H1 (cell line): Measurements from ENCODE around the gene DDHD1. TPM values are rescaled to one million over a fixed set of nuclear protein-coding genes. Genes with fewer than 3 reads are reported as not detected.

ENCODE experiments used
- CTCF ChIA-PET: fragments of 300-600 bp; sonication (Branson Sonifier 250); formaldehyde crosslinking; loops from one replicate; lab custom pipeline; 2021; ENCODE audit not compliant: partially characterized antibody; lab: Charles Lee
- POLR2A ChIA-PET: fragments of 300-600 bp; sonication (Branson Sonifier 250); formaldehyde crosslinking; loops from one replicate; lab custom pipeline; 2021; ENCODE audit warnings: inconsistent platforms; ENCODE audit not compliant: partially characterized antibody; lab: Charles Lee
- DNase-seq, 2 experiments: peaks; one replicate each; pipeline versions ENCODE4 v3.0.0 to v3.0.0-alpha.2; 2010 to 2022; ENCODE audit warnings: low spot score in 2 of 2, low read depth in 1 of 2, mixed read lengths in 1 of 2
- FAIRE-seq: peaks from 2 replicates; lab custom pipeline; 2011; peaks lifted over from hg19 to GRCh38; lab: Jason Lieb, UNC
- H2AFZ ChIP-seq: 2 replicates; pipeline ENCODE4 v1.8.1; 2012; ENCODE audit warnings: low read length, inconsistent platforms
- H2AK5ac ChIP-seq: 2 replicates; pipeline ENCODE4 v1.6.1; 2013; ENCODE audit warnings: low read depth, low read length
- H2BK120ac ChIP-seq: replicated peaks from 2 replicates; pipeline ENCODE3; 2013; ENCODE audit warnings: low read depth, low read length, inconsistent platforms
- H2BK12ac ChIP-seq: 2 replicates; pipeline ENCODE4 v1.6.1; 2013; ENCODE audit warnings: low read depth, low read length
- H2BK15ac ChIP-seq: 2 replicates; pipeline ENCODE4 v1.6.1; 2013; ENCODE audit warnings: low read length
- H2BK20ac ChIP-seq: 2 replicates; pipeline ENCODE4 v1.6.1; 2013; ENCODE audit warnings: low read length
- H2BK5ac ChIP-seq: 2 replicates; pipeline ENCODE4 v1.6.1; 2013; ENCODE audit warnings: low read depth, low read length
- H3K14ac ChIP-seq: 2 replicates; pipeline ENCODE4 v1.6.1; 2013; ENCODE audit warnings: inconsistent platforms; ENCODE audit not compliant: insufficient read length
- H3K18ac ChIP-seq: 2 replicates; pipeline ENCODE4 v1.6.1; 2013; ENCODE audit warnings: low read length; ENCODE audit errors: extremely low read depth
- H3K23ac ChIP-seq: 2 replicates; pipeline ENCODE4 v1.6.1; 2013; ENCODE audit warnings: inconsistent platforms; ENCODE audit not compliant: insufficient read length
- H3K23me2 ChIP-seq: 2 replicates; pipeline ENCODE4 v1.6.1; 2013; ENCODE audit warnings: low read depth, low read length
- H3K27ac ChIP-seq: 2 replicates; pipeline ENCODE4 v1.6.1; 2011; ENCODE audit warnings: low read depth, low read length, inconsistent platforms
- H3K27me3 ChIP-seq, 4 experiments: replicated peaks in 1 of 4; 1 replicate in 1 of 4; 2 replicates in 3 of 4; pipeline versions ENCODE4 v1.6.1 to v1.8.1; 2011 to 2013; ENCODE audit warnings: low read length in 3 of 4, mild to moderate bottlenecking in 3 of 4, inconsistent platforms in 2 of 4, mixed read lengths in 2 of 4, moderate library complexity in 1 of 4; ENCODE audit not compliant: control insufficient read depth in 3 of 4, insufficient read depth in 3 of 4; ENCODE audit errors: extremely low read depth in 1 of 4
- H3K36me3 ChIP-seq, 4 experiments: 2 replicates each; pipeline versions ENCODE4 v1.6.1 to v1.8.1; 2011 to 2013; ENCODE audit warnings: mild to moderate bottlenecking in 4 of 4, low read length in 3 of 4, moderate library complexity in 2 of 4, control low read depth in 1 of 4, inconsistent platforms in 1 of 4; ENCODE audit not compliant: insufficient read depth in 4 of 4, control insufficient read depth in 2 of 4
- H3K4ac ChIP-seq: replicated peaks from 2 replicates; pipeline ENCODE3; 2013; ENCODE audit warnings: low read length, low read depth, mixed read lengths, inconsistent platforms; ENCODE audit not compliant: insufficient read length
- H3K4me1 ChIP-seq, 4 experiments: replicated peaks in 1 of 4; 1 replicate in 1 of 4; 2 replicates in 3 of 4; pipeline versions ENCODE4 v1.6.1 to v1.8.1; 2011 to 2013; ENCODE audit warnings: low read length in 3 of 4, inconsistent platforms in 2 of 4, mixed read lengths in 1 of 4; ENCODE audit not compliant: insufficient read depth in 4 of 4, control insufficient read depth in 3 of 4
- H3K4me2 ChIP-seq, 2 experiments: 2 replicates each; pipeline versions ENCODE4 v1.6.1 to v1.8.1; 2011 to 2013; ENCODE audit warnings: low read depth in 2 of 2, low read length in 2 of 2, control low read depth in 1 of 2, inconsistent platforms in 1 of 2, mild to moderate bottlenecking in 1 of 2; ENCODE audit not compliant: insufficient read depth in 1 of 2
- H3K4me3 ChIP-seq, 4 experiments: fragments of 200-600, 300-600 bp in 1 of 4; sonication (generic), shearing (Covaris generic), sonication (Bioruptor Twin) in 1 of 4; 2 replicates each; pipeline versions ENCODE4 v1.5.1 to v1.8.1; 2011 to 2016; ENCODE audit warnings: low read length in 4 of 4, low read depth in 3 of 4, control low read depth in 2 of 4, inconsistent platforms in 2 of 4, mild to moderate bottlenecking in 2 of 4, mixed read lengths in 1 of 4, moderate library complexity in 1 of 4; ENCODE audit not compliant: insufficient read depth in 2 of 4; ENCODE audit errors: extremely low read depth in 1 of 4
- H3K56ac ChIP-seq: replicated peaks from 2 replicates; pipeline ENCODE3; 2013; ENCODE audit warnings: low read depth, mild to moderate bottlenecking, mixed read lengths, low read length, inconsistent platforms; ENCODE audit not compliant: insufficient read length
- H3K79me1 ChIP-seq: 2 replicates; pipeline ENCODE4 v1.6.1; 2013; ENCODE audit warnings: low read depth, low read length, control low read depth
- H3K79me2 ChIP-seq, 2 experiments: 2 replicates each; pipeline versions ENCODE4 v1.6.1 to v1.8.1; 2012 to 2013; ENCODE audit warnings: low read length in 2 of 2, mild to moderate bottlenecking in 2 of 2, inconsistent platforms in 1 of 2; ENCODE audit not compliant: insufficient read depth in 2 of 2, control insufficient read depth in 1 of 2
- H3K9ac ChIP-seq, 4 experiments: replicated peaks in 1 of 4; 1 replicate in 1 of 4; 2 replicates in 3 of 4; pipeline versions ENCODE4 v1.6.1 to v1.8.1; 2011 to 2013; ENCODE audit warnings: low read depth in 3 of 4, low read length in 3 of 4, control low read depth in 2 of 4, mild to moderate bottlenecking in 2 of 4, moderate library complexity in 2 of 4, inconsistent platforms in 1 of 4; ENCODE audit errors: extremely low read depth in 1 of 4
- H3K9me3 ChIP-seq, 2 experiments: 2 replicates each; pipeline versions ENCODE4 v1.6.1 to v1.8.1; 2012 to 2013; ENCODE audit warnings: mild to moderate bottlenecking in 2 of 2, moderate library complexity in 2 of 2, control low read depth in 1 of 2, inconsistent platforms in 1 of 2, low read depth in 1 of 2, low read length in 1 of 2, mixed read lengths in 1 of 2; ENCODE audit not compliant: insufficient read depth in 2 of 2
- H4K20me1 ChIP-seq, 2 experiments: replicated peaks in 1 of 2; 2 replicates each; pipeline versions ENCODE3 to v1.8.1; 2011 to 2013; ENCODE audit warnings: inconsistent platforms in 2 of 2, low read length in 2 of 2, mild to moderate bottlenecking in 1 of 2; ENCODE audit not compliant: insufficient read depth in 2 of 2, control insufficient read depth in 1 of 2
- H4K5ac ChIP-seq: 2 replicates; pipeline ENCODE4 v1.6.1; 2013; ENCODE audit warnings: low read length, low read depth, mixed read lengths, inconsistent platforms; ENCODE audit not compliant: insufficient read length
- H4K8ac ChIP-seq: 2 replicates; pipeline ENCODE4 v1.8.0; 2013; ENCODE audit warnings: mild to moderate bottlenecking, moderate library complexity, low read length, inconsistent platforms; ENCODE audit not compliant: insufficient read depth; ENCODE audit errors: extremely low read depth
- H4K91ac ChIP-seq: replicated peaks from 2 replicates; pipeline ENCODE3; 2013; ENCODE audit warnings: low read length, mixed read lengths, inconsistent platforms; ENCODE audit not compliant: insufficient read length
- BACH1 ChIP-seq: IDR thresholded peaks from 2 replicates; pipeline ENCODE4 v1.6.1; 2012; ENCODE audit warnings: low read length, improper control_type of control experiment
- CHD1 ChIP-seq: IDR thresholded peaks from 2 replicates; pipeline ENCODE4 v1.6.1; 2012; ENCODE audit warnings: low read depth, low read length, improper control_type of control experiment
- JUN ChIP-seq: IDR thresholded peaks from 2 replicates; pipeline ENCODE4 v1.6.1; 2011; ENCODE audit warnings: low read depth, mild to moderate bottlenecking, improper control_type of control experiment, low read length
- SUZ12 ChIP-seq: fragments of 200-600 bp; sonication (generic); IDR thresholded peaks from 2 replicates; pipeline ENCODE4 v1.6.1; 2012; ENCODE audit warnings: mild to moderate bottlenecking, inconsistent platforms, low read length, moderate library complexity, mixed read lengths
- WGBS, 2 experiments: shearing (Covaris generic) in 1 of 2; methylation state at CpG; one replicate each; pipeline versions ENCODE4 v1.1.6 to v1.1.7; 2013 to 2015; ENCODE audit warnings: low lambda C conversion rate in 2 of 2, mixed read lengths in 2 of 2, inconsistent platforms in 1 of 2, low coverage in 1 of 2, missing lambda C conversion rate in 1 of 2; ENCODE audit not compliant: insufficient replicate concordance in 2 of 2, insufficient coverage in 1 of 2, insufficient read length in 1 of 2; ENCODE audit errors: extremely low coverage in 1 of 2, missing lambda C conversion rate in 1 of 2; 5-methylcytosine and 5-hydroxymethylcytosine counted together
- polyA plus RNA-seq, 7 experiments: library from polyadenylated mRNA; depleted of rRNA in 3 of 7; stranded (reverse) in 5 of 7; unstranded in 2 of 7; fragments of >200 nt in 5 of 7; fragments of 200-250 nt in 2 of 7; gene quantifications; 1 replicate in 5 of 7; 2 replicates in 1 of 7; 4 replicates in 1 of 7; pipeline versions ENCODE4 v1.2.1 to v1.2.3, GENCODE V29; 2011 to 2013; ENCODE audit warnings: missing spikeins in 2 of 7, mixed read lengths in 2 of 7
- total RNA-seq: library from RNA; stranded (reverse); fragmentation: NEBNext Ultra II Directional; extraction: Animal tissue kit (Norgen Biotek cat#: 25700); gene quantifications from 2 replicates; pipeline ENCODE4 v1.2.1, GENCODE V29; 2021
- TF ChIP-seq, protein P1 (sequence below): IDR thresholded peaks from 2 replicates; pipeline ENCODE4 v1.6.1; 2012; ENCODE audit warnings: inconsistent platforms

The DDHD1 gene
- total and polyA plus RNA-seq, 2 of the 8 experiments (the other 6 are each of a cell fraction or from before 2014, with no cell fraction given), result 3.6 to 16.0 TPM

DNA sequence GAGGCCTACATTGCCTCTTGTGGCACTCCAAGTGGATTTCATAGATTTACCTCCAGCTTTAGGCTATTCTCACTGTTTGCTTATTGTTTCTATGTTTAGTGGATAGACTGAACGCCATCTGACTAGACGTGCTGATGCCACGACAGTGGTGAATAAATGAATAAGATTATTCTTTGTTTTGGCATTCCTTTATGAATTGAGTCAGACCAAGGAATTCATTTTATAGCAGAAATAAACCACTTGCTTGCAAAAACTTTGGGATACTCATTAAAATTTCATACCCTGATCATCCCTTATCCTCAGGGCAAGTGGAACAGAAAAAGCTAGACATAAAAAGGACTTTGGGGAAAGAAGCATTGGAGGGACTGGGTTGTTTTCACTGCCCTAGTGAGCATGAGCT, 130.5 kb downstream of the DDHD1 start:
- Histone ChIP-seq H4K91ac (no peak overlapping the region), H3K79me2 (no peaks in the 10 kb centered on the region), H2AK5ac (no peak overlapping the region), H2BK20ac (no peak overlapping the region), H3K4me1 (peaks cover 0 to 19% (median 8%) of the 10 kb centered on the region in 4 experiments; a peak in 4 of 7 replicates), H3K23me2 (no peaks in the 10 kb centered on the region), H4K8ac (no peak overlapping the region), H3K56ac (no peak overlapping the region), H2BK15ac (no peak overlapping the region), H3K4me2 (no peak overlapping the region), H2BK120ac (no peak overlapping the region), H4K20me1 (no peaks in the 10 kb centered on the region), H3K27me3 (no peaks in the 10 kb centered on the region), H3K79me1 (no peaks in the 10 kb centered on the region), H4K5ac (no peak overlapping the region), H3K18ac (no peak overlapping the region), H3K23ac (no peak overlapping the region), H3K4ac (no peak overlapping the region), H2AFZ (no peak overlapping the region), H3K9me3 (no peaks in the 10 kb centered on the region), H3K27ac (no peak overlapping the region), H3K36me3 (no peaks in the 10 kb centered on the region), H3K14ac (no peak overlapping the region), H3K9ac (no peak overlapping the region), H2BK12ac (no peak overlapping the region), H2BK5ac (no peak overlapping the region), H3K4me3 (no peak overlapping the region)
- ChIA-PET CTCF (interaction anchor here (1.0 to 1.6 kb wide), 3 partner anchors 20 to 303 kb away, joined by 3 to 4 read pairs (median 4); no protein-coding TSS in a partner anchor), POLR2A (interaction anchor here (0.7 to 0.9 kb wide), 2 partner anchors 10 to 531 kb away, joined by 3 read pairs; no protein-coding TSS in a partner anchor)
- TF ChIP-seq, protein P1, sequence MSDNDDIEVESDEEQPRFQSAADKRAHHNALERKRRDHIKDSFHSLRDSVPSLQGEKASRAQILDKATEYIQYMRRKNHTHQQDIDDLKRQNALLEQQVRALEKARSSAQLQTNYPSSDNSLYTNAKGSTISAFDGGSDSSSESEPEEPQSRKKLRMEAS, result no peak
- TF ChIP-seq BACH1 (no peak), CHD1 (no peak), SUZ12 (no peak), JUN (no peak)
- no peak for FAIRE-seq
- 98% methylated on average over 3 of the region's 3 CpGs; no CpG with 5 or more reads in 1 of the 2 experiments for WGBS, 2 experiments
- no peak for DNase-seq
